GM18873 (cell line): ENCODE results near the gene INPP5D.

ENCODE experiments used
- ATAC-seq: cut with Tn5 transposase; IDR thresholded peaks from one replicate; pipeline ENCODE4 v1.9.1; 2021; ENCODE audit warnings: mild to moderate bottlenecking, moderate library complexity, moderate number of reproducible peaks; ENCODE audit not compliant: unreplicated experiment, low FRiP score

The INPP5D gene

GRCh38 chr2:233251306-233252116 lies 191.4 kb downstream of the INPP5D start, which contains the start of gene ATG16L1:
Gene ATG16L1, plus strand, starts transcription at chr2:233251673. Its CDS starts 155 bp downstream, at chr2:233251828.
- peak; percentile 79 for ATAC-seq

- no peak for ATAC-seq
These were observed 192.1 kb downstream of the INPP5D start for GRCh38 chr2:233252227-233252626.

GRCh38 chr2:233255151-233255550 lies 195.0 kb downstream of the INPP5D start:
- no peak for ATAC-seq

- ATAC-seq: no peak
These were observed 195.9 kb downstream of the INPP5D start for GRCh38 chr2:233256048-233256447.
